EH (cell line): ENCODE results near the gene CABP4.

Experiments
- DNase-seq: peaks from one replicate; pipeline ENCODE4 v3.0.0-alpha.2; 2015; ENCODE audit warnings: low read depth

Gene CABP4

GRCh38 chr11:67455054-67455453 lies at the start of gene CABP4:
CABP4 (plus strand) TSS chr11:67455354; CDS start chr11:67455424, 70 bp downstream.
- DNase-seq: no peak

GRCh38 chr11:67405688-67406339 lies 49.3 kb upstream of the CABP4 start:
- DNase-seq: no peak

- no peak for DNase-seq
Observed at GRCh38 chr11:67406420-67406968, 48.7 kb upstream of the CABP4 start.

- DNase-seq: no peak
Observed at GRCh38 chr11:67406969-67407687, 48.0 kb upstream of the CABP4 start.

GRCh38 chr11:67407688-67408163 lies 47.4 kb upstream of the CABP4 start:
- DNase-seq: no peak

- no peak for DNase-seq
Observed at GRCh38 chr11:67408437-67409200, 46.5 kb upstream of the CABP4 start.

- no peak for DNase-seq
Observed at GRCh38 chr11:67409261-67409666, 45.9 kb upstream of the CABP4 start.

- no peak for DNase-seq
Observed at GRCh38 chr11:67409781-67410368, 45.3 kb upstream of the CABP4 start.

GRCh38 chr11:67410369-67410831 lies 44.8 kb upstream of the CABP4 start:
- DNase-seq: no peak

- no peak for DNase-seq
Observed at GRCh38 chr11:67410984-67411784, 44.0 kb upstream of the CABP4 start.

GRCh38 chr11:67411785-67412152 lies 43.4 kb upstream of the CABP4 start:
- DNase-seq: no peak

GRCh38 chr11:67412495-67413179 lies 42.5 kb upstream of the CABP4 start:
- no peak for DNase-seq

- DNase-seq: no peak
Observed at GRCh38 chr11:67413266-67413849, 41.8 kb upstream of the CABP4 start.

GRCh38 chr11:67415501-67416304 lies 39.5 kb upstream of the CABP4 start, which contains the start of gene CARNS1:
CARNS1 (plus strand) TSS chr11:67415678; CDS start chr11:67416200, 522 bp downstream.
- no peak for DNase-seq

- DNase-seq: peak; percentile 27
Observed at GRCh38 chr11:67416416-67417335, 38.5 kb upstream of the CABP4 start.

GRCh38 chr11:67417425-67417824 lies 37.7 kb upstream of the CABP4 start:
- DNase-seq: no peak

- DNase-seq: no peak
Observed at GRCh38 chr11:67418476-67419281, 36.5 kb upstream of the CABP4 start.
